Peyer's patch (tissue), 4 donors: Measurements from ENCODE around the gene LGALSL.

Experiments used
- CTCF ChIP-seq, 6 experiments: fragments of 450-650 bp in 4 of 6; fragments of 200-600 bp in 2 of 6; sonication (generic) in 1 of 6; IDR thresholded peaks; one replicate each; pipeline ENCODE4 v1.5.1; 2017 to 2019; ENCODE audit warnings: antibody characterized with exemption in 6 of 6, mild to moderate bottlenecking in 3 of 6, moderate library complexity in 1 of 6
- POLR2A ChIP-seq, 2 donors: fragments of 450-650 bp; IDR thresholded peaks; one replicate each; pipeline ENCODE4 v1.5.1; 2017; ENCODE audit warnings: antibody characterized with exemption in 2 of 2, mild to moderate bottlenecking in 2 of 2, moderate library complexity in 2 of 2

- TF ChIP-seq CTCF (IDR thresholded peaks at IDR 0.05) (no peak), POLR2A (IDR thresholded peaks at IDR 0.05) (no peak)
These were observed 23.1 kb downstream of the LGALSL start for GRCh38 chr2:64477037-64477436.
